ENCODE results near the gene CD52. TPM values are rescaled to one million over a fixed set of nuclear protein-coding genes. Genes with fewer than 3 reads are reported as not detected.
"Not testable (repeated sequence)": the region's sequence is repeated elsewhere in the genome, so short reads cannot be mapped to it uniquely, and the experiment has no call there.

CD52 gene
- total RNA-seq, 1 donor from 2014 or later = 243 TPM

GRCh38 chr1:26315874-26316850, 1.6 kb upstream of the CD52 start:
- peaks cover 17% of the 10 kb centered on the region for H3K36me3 Mint-ChIP-seq (ENCODE audit: low read depth)
- no peak for DNase-seq (ENCODE audit: low spot score)
- H3K4me3 Mint-ChIP-seq (ENCODE audit: low read depth) = no peak overlapping the region
- H3K27me3 Mint-ChIP-seq (ENCODE audit: low read depth) = no peaks in the 10 kb centered on the region
- H3K4me1 Mint-ChIP-seq (ENCODE audit: low read depth) = peaks cover 44% of the 10 kb centered on the region
- H3K27ac Mint-ChIP-seq = peak overlapping the region; percentile 64
- intact Hi-C loops (cut with micrococcal nuclease) = loop anchor here (5.0 to 10.0 kb wide), 2 partner anchors 61 to 269 kb away; no protein-coding TSS in a partner anchor
- no peaks in the 10 kb centered on the region for H3K9me3 Mint-ChIP-seq

GRCh38 chr1:26317146-26317545, 612 bp upstream of the CD52 start:
- Mint-ChIP-seq H3K36me3 (ENCODE audit: low read depth) (peaks cover 23% of the 10 kb centered on the region), H3K9me3 (no peaks in the 10 kb centered on the region), H3K27ac (peak overlapping the region; percentile 94), H3K4me1 (ENCODE audit: low read depth) (peaks cover 49% of the 10 kb centered on the region), H3K27me3 (ENCODE audit: low read depth) (no peaks in the 10 kb centered on the region), H3K4me3 (ENCODE audit: low read depth) (peak overlapping the region; percentile 79)
- DNase-seq (ENCODE audit: low spot score) = no peak
- intact Hi-C loops (cut with micrococcal nuclease) = loop anchor here (1.0 to 10.0 kb wide), 3 partner anchors 9 to 268 kb away; no protein-coding TSS in a partner anchor

GRCh38 chr1:26318338-26319064, 743 bp downstream of the CD52 start:
- intact Hi-C loops (cut with micrococcal nuclease) = loop anchor here (1.0 to 10.0 kb wide), 3 partner anchors 59 to 266 kb away; partner anchors contain the start of gene HMGN2
- peaks cover 36% of the 10 kb centered on the region for H3K36me3 Mint-ChIP-seq (ENCODE audit: low read depth)
- H3K4me3 Mint-ChIP-seq (ENCODE audit: low read depth) = peak overlapping the region; percentile 79
- H3K4me1 Mint-ChIP-seq (ENCODE audit: low read depth) = peaks cover 56% of the 10 kb centered on the region
- H3K9me3 Mint-ChIP-seq = no peaks in the 10 kb centered on the region
- no peak for DNase-seq (ENCODE audit: low spot score)
- no peaks in the 10 kb centered on the region for H3K27me3 Mint-ChIP-seq (ENCODE audit: low read depth)
- peak overlapping the region; percentile 94 for H3K27ac Mint-ChIP-seq

GRCh38 chr1:26320896-26321295, 3.1 kb downstream of the CD52 start:
- no peak for DNase-seq (ENCODE audit: low spot score)
- Mint-ChIP-seq H3K9me3 (no peaks in the 10 kb centered on the region), H3K27ac (no peak overlapping the region), H3K4me1 (ENCODE audit: low read depth) (peaks cover 38% of the 10 kb centered on the region), H3K27me3 (ENCODE audit: low read depth) (no peaks in the 10 kb centered on the region), H3K36me3 (ENCODE audit: low read depth) (peaks cover 49% of the 10 kb centered on the region), H3K4me3 (ENCODE audit: low read depth) (peak overlapping the region; percentile 83)
- intact Hi-C loops (cut with micrococcal nuclease) = loop anchor here (1.0 to 2.0 kb wide), 4 partner anchors 33 to 152 kb away; partner anchors contain the start of genes C1orf232 and ZNF593

GRCh38 chr1:26321315-26322041, 3.7 kb downstream of the CD52 start:
- H3K4me1 Mint-ChIP-seq (ENCODE audit: low read depth) = peaks cover 35% of the 10 kb centered on the region
- H3K36me3 Mint-ChIP-seq (ENCODE audit: low read depth) = peaks cover 49% of the 10 kb centered on the region
- intact Hi-C loops (cut with micrococcal nuclease) = loop anchor here (1.0 to 2.0 kb wide), 4 partner anchors 33 to 153 kb away; partner anchors contain the start of genes C1orf232 and ZNF593

GRCh38 chr1:26322042-26322331, 4.2 kb downstream of the CD52 start:
- H3K9me3 Mint-ChIP-seq = no peaks in the 10 kb centered on the region
- DNase-seq (ENCODE audit: low spot score) = no peak
- intact Hi-C loops (cut with micrococcal nuclease) = no loop called here
- no peak overlapping the region for H3K4me3 Mint-ChIP-seq (ENCODE audit: low read depth)
- peaks cover 34% of the 10 kb centered on the region for H3K4me1 Mint-ChIP-seq (ENCODE audit: low read depth)
- H3K36me3 Mint-ChIP-seq (ENCODE audit: low read depth) = peaks cover 49% of the 10 kb centered on the region
- H3K27ac Mint-ChIP-seq = no peak overlapping the region
- H3K27me3 Mint-ChIP-seq (ENCODE audit: low read depth) = no peaks in the 10 kb centered on the region

More at GRCh38 chr1:26321315-26322041, 3.7 kb downstream of the CD52 start:
- Mint-ChIP-seq H3K4me3 (ENCODE audit: low read depth) (peak overlapping the region; percentile 83), H3K27me3 (ENCODE audit: low read depth) (no peaks in the 10 kb centered on the region), H3K27ac (peak overlapping the region; percentile 95), H3K9me3 (no peaks in the 10 kb centered on the region)
- DNase-seq (ENCODE audit: low spot score) = peak; percentile 87

- intact Hi-C loops (cut with micrococcal nuclease) = no loop called here
- no peak for DNase-seq (ENCODE audit: low spot score)
- Mint-ChIP-seq H3K4me1 (ENCODE audit: low read depth) (peaks cover 23% of the 10 kb centered on the region), H3K27ac (no peak overlapping the region), H3K4me3 (ENCODE audit: low read depth) (no peak overlapping the region), H3K36me3 (ENCODE audit: low read depth) (peaks cover 49% of the 10 kb centered on the region), H3K9me3 (no peaks in the 10 kb centered on the region), H3K27me3 (ENCODE audit: low read depth) (no peaks in the 10 kb centered on the region)
These were observed 5.6 kb downstream of the CD52 start for GRCh38 chr1:26323382-26323781.

GRCh38 chr1:26324550-26324949, 6.8 kb downstream of the CD52 start:
- intact Hi-C loops (cut with micrococcal nuclease) = no loop called here
- DNase-seq (ENCODE audit: low spot score) = no peak
- Mint-ChIP-seq H3K27me3 (ENCODE audit: low read depth) (no peaks in the 10 kb centered on the region), H3K9me3 (no peaks in the 10 kb centered on the region), H3K4me1 (ENCODE audit: low read depth) (peaks cover 20% of the 10 kb centered on the region), H3K27ac (peak overlapping the region; percentile 21), H3K36me3 (ENCODE audit: low read depth) (peaks cover 41% of the 10 kb centered on the region), H3K4me3 (ENCODE audit: low read depth) (no peak overlapping the region)

GRCh38 chr1:26327956-26328362, 10.2 kb downstream of the CD52 start:
- intact Hi-C loops (cut with micrococcal nuclease) = no loop called here
- Mint-ChIP-seq H3K36me3 (ENCODE audit: low read depth) (peaks cover 19% of the 10 kb centered on the region), H3K27me3 (ENCODE audit: low read depth) (peaks cover 1% of the 10 kb centered on the region), H3K27ac (no peak overlapping the region), H3K4me1 (ENCODE audit: low read depth) (peaks cover 4% of the 10 kb centered on the region), H3K9me3 (no peaks in the 10 kb centered on the region), H3K4me3 (ENCODE audit: low read depth) (no peak overlapping the region)
- DNase-seq (ENCODE audit: low spot score) = no peak

- DNase-seq (ENCODE audit: low spot score) = no peak
- Mint-ChIP-seq H3K36me3 (ENCODE audit: low read depth) (peaks cover 13% of the 10 kb centered on the region), H3K9me3 (no peaks in the 10 kb centered on the region), H3K4me3 (ENCODE audit: low read depth) (no peak overlapping the region), H3K27me3 (ENCODE audit: low read depth) (peaks cover 1% of the 10 kb centered on the region), H3K4me1 (ENCODE audit: low read depth) (no peaks in the 10 kb centered on the region), H3K27ac (no peak overlapping the region)
- intact Hi-C loops (cut with micrococcal nuclease) = no loop called here
These were observed 10.8 kb downstream of the CD52 start for GRCh38 chr1:26328597-26328996.

GRCh38 chr1:26329380-26329779, 11.6 kb downstream of the CD52 start:
- intact Hi-C loops (cut with micrococcal nuclease); H3K27me3 Mint-ChIP-seq (ENCODE audit: low read depth); H3K4me3 Mint-ChIP-seq (ENCODE audit: low read depth); H3K36me3 Mint-ChIP-seq (ENCODE audit: low read depth); DNase-seq (ENCODE audit: low spot score); H3K27ac Mint-ChIP-seq; H3K4me1 Mint-ChIP-seq (ENCODE audit: low read depth); H3K9me3 Mint-ChIP-seq: not testable (repeated sequence)

- H3K4me1 Mint-ChIP-seq (ENCODE audit: low read depth) = no peaks in the 10 kb centered on the region
- H3K27ac Mint-ChIP-seq = no peak overlapping the region
- no peak for DNase-seq (ENCODE audit: low spot score)
- peaks cover 6% of the 10 kb centered on the region for H3K27me3 Mint-ChIP-seq (ENCODE audit: low read depth)
- intact Hi-C loops (cut with micrococcal nuclease) = no loop called here
- H3K9me3 Mint-ChIP-seq = no peaks in the 10 kb centered on the region
- no peaks in the 10 kb centered on the region for H3K36me3 Mint-ChIP-seq (ENCODE audit: low read depth)
- H3K4me3 Mint-ChIP-seq (ENCODE audit: low read depth) = no peak overlapping the region
These were observed 12.5 kb downstream of the CD52 start for GRCh38 chr1:26330276-26330675.
